ENCODE results near the gene NTF3.

The NTF3 gene

DNA sequence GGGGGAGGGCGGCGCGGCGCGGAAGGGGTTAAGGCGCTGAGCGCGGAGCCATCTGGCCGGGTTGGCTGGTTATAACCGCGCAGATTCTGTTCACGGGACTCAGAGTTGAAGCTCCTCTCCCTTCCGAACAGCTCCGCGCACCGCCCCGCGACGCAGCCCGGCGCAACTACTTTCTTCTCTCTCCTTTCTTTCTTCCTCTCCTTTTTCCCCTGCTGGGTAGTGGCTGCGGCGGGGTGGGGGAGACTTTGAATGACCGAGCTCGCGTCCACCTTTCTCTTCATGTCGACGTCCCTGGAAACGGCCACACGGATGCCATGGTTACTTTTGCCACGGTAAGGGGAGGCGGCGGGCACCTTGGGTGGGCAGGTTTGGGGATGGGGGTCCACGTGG lies at the start of gene NTF3:
Gene NTF3 (plus strand): TSS at position 98 of the 390 bp plus-strand sequence. CDS start 217 bp downstream, at position 315.
- no peak for FAIRE-seq

DNA sequence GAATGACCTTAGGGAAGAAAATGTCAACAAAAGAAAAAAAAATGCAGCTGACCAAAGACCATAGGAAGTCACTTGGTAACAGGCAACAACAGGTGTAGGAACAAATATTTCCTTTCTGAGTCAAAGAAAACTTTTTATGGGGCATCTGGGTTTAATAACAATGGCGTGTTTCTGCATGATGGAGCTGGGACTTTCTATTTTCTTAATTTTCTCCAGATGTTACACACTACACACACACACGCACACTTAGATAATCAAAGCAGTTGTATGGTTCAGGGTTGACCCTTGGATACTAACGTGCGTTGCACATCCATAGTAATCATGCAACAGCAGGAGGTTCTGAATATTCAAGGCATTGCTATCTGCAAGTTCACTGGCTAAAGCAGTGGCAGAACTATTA lies 47.9 kb upstream of the NTF3 start:
- FAIRE-seq = no peak

DNA sequence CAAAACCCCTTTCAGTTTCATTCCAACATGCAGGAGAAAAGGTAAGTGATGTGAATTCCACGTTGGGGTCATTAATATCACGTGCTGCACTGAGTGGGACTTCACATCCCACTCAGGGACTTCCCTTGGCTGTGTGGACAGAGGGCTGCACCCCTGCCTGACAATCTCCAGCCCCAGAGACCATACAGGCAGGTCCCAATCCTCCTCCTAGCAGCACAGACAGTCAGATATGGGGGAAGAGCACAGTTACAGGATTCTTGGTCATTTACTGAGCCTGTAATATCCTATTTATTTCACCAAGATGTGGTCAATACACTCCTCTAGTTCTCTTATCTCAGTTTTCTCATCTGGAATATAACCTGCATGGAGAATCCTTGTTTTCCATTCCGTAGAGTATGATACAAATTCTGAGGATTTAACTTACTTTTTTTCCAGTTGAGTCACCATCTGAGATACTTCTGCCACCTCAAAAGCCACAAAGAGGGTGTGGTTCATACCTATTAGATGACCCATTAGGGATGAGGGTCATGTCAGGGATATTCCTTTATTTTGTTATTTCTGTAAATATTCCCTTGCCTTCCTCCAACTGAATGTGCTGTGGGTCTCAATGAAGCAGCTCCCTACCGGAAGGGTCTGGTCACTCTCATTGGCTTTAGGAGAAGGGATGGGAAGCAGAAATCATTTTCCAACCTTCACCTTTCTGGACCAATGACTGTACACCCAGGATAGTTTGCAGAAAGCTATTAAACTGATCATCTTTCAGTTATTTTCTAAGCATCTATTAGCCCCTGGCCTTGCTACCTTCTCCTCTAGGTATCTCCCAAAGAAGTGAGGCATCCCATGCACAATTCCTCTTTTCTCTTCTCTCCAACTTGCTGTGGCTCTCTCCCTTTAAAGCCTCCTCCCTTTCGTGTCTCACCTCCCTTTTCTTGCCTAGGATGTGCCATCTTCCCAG lies 43.0 kb upstream of the NTF3 start:
- no peak for FAIRE-seq

DNA sequence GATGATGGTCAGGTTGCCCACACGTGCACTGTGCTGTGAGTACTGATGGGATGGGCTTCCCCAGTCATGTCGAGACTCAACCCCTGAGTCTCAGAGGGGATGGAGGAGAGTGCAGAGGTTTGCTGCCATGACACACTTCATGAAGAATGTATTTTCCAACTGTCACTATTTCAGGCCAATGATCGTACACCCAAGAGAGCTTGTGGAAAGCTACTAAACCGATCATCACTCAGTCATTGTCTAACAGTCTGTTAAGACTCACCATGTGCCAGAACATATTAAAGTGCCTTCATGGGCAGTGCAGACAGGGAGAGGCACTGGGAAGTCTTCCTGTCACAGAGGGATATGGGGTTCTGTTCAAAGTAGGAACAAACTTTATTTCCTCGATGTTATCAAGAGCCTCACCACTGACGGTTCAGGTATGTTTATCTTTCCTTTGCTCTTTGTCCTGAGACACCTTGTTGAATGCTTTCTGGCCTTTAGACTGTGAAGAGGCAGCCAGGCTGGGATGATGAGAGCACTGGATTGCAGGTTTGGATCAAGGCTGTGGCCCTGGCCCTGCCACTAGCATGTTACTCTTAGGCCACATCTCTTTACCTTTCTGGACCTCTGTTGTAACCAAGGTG lies 41.6 kb upstream of the NTF3 start:
- FAIRE-seq = no peak

DNA sequence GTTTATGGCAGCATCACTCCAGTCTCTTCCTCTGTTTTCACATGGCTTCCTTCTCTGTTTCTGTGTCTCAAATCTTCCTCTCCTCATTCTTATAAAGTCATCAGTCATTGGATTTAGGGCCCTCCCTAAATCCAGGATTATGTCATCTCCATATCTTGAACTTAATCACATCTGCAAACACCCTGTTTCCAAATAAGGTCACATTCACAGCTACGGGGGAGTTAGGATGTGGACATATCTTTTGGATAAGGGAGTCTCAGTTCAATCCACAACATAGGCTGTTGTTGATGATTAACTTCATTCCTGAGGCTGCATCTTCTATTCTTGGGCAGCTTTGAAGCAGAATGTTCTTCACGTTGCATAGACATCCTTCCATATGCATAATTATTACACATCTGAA lies 40.3 kb upstream of the NTF3 start:
- FAIRE-seq = no peak

DNA sequence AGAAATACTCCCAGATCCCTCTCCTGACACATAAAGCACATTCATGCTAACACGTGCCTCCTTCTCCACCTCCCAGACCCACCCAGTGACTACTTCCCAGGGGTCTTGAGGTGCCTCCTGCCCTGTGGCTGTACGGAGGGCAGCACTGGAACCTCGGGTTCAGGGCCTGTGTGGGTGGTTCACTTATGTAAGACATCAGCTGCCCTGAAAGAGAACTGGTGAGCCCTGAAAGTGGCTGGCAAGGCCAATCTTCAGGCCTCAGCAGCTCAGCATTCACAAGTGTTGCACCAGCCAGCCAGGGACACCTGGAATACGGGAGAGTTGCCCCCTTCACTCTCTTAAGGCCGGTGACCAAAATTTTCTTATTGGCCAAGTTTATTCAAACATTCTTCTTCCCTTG lies 38.9 kb upstream of the NTF3 start:
- FAIRE-seq = no peak

DNA sequence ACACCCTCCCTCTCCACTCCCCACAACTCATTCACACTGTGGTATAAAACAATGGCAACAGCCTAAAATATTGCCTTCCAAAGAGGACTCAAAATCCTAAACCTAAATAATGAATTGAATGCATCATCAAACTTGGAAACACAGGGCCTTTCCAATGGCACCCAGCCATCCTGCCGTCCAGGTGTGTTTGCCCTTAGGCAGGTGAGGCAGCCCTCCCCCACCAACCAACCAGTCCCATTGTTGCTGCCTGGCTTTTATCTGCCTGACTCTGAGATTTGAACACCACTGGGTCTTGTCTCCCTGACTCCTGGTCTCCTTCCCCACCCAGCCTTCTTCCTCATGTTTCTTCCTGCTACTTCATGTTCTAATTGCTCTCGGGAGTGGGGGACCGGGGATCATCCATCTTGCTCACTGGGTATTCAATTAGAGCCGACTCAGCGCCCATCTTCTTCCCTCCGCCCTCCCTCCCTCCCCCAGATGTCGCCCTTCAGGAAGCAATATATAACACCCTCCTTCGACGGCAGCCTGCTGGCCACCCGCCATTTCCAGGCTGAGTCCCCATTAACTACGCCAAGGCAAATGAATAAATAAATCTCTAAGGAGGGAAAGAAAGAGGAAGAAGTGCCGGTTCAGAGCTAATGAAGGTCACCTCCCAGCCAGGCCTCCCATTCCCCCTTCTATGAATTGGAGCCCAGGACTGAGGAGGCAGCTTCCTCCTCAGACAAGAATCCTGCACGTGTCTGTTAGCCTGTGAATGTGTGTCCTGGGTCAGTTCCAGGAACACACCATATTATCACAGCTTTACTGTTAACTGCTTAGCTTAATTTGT lies 36.3 kb upstream of the NTF3 start:
- no peak for FAIRE-seq

DNA sequence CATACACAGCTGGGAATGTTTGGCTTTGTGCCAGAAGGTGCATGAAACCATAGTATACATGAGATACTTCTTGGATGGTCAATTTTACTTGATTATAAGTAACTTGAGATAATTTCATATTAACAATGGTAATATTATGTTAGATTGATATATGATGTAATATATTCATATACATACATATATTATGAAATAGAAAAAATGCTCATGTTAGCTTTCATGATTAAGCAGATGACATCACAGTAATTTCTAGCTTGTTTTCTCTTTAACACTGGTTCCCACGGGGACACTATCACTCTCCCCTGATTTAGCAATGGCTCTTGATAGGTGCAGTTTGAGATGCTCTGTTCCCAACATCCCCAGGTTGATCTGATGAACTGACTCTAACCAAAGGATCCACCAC lies 35.4 kb upstream of the NTF3 start:
- no peak for FAIRE-seq

DNA sequence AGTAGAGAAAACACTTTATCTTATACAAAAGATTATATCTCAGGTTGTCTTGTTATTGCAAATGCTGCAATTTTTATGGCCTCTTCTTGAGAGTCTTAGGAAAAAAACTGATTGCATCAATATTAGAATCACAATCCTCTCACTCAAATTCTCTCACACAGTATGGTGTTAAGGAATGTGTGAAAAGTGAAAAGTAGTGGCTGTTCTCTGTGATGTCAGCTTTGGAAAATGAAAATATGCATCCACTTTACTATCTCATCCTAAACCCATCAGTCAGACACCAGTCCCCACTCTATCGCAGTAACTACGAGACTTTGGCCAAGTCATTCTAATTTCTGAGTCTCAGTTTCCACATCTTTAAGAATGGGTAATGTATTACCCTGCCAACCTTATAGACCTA lies 32.6 kb upstream of the NTF3 start:
- no peak for FAIRE-seq

DNA sequence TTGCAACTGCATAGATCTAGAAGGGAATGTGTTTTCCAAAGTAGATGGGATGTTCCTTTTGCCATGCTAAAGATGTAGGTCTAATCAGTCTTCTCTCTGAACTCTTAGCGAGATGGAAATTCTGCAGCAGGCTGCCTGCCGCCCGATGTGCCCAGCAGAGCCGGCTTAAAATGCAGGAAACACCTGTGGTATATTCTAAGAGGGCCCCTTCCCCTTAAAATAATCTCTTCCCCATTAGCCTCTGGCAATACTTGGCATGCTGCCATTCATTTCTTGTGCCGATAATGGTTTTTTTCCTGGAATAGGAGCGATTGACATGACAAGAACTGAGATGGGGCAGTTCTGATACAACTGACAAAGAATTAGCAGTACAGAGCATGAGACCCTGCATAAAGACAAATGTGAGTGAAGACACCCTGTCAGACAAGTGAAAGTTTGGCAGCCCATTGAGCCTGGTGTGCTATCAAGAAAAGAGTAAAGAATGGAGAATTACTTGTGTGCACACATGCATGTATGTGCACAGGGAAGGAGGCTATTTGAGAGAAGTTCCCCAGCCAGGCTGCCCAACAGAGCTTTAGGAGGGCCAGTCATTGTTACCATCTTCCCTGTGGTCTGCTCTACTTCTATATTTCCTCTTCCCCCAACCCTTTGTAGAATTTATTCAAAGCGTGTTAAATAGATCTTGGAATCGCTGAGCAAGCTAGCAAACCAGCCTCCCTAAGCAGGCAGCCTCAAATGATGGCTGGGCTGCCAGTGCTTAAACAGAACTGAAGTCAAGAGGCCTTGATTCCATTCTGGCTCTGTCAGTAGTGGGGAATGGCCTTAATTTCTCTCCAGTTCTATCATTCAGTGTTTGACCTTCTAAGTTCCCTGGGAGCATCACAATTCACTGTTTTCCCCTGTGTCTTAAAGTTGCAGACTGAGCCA lies 29.6 kb upstream of the NTF3 start:
- no peak for FAIRE-seq

DNA sequence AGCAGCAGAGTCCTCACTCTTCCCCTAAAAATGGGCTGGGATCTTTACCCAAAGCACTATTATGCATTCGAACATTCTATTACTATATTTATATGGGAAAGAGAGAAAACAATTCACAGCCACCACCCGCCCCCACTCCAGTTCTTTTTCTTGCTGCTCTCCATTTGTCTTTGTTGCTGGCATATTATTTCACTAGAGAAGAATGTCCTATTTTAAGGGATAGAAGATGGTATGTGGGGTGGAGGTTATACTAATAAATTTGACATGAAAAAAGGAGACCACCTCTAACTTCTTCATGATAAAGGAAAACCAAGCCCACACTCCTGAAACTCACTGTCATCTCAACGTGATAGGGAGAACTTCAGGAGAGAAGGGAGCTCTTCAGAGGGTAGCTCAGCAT lies 28.5 kb upstream of the NTF3 start:
- FAIRE-seq = no peak

DNA sequence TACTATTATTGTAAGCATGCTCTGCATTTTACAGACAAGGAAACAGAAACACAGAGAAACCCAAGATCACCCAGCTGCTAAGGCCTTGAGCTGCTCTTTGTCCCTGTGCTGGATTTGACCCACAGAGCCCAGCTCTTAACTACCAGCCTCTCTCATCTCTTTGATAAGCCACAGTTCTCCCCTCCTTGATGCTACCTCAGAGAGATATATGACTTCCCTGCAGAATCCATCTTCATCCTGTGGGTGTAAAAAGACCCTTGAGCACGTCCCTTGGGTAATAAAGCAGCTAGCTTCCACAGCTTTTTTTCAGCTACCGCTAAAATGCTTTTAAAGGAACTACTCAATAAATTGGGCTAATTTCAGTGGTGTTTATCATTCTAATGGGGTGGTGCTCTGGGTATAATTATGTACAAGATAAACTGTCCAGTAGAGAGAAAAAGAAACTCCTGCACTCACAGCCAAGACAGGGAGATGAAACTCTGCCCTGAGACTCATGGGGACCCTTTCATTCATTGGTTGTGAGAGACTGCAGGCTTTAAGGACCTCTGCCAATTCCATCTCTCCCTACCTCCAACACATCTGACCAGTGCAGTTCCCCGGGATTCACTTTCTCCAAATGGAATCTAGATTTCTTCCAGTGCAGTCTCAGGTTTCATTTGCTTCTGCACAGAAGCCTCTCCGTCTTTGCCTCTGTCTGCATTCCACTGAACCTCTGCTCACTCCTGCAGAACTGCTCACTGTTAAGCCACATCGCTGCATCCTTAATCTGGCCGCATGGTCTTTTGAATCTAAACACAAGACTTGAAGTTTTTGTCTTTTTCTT lies 24.7 kb upstream of the NTF3 start:
- FAIRE-seq = no peak

DNA sequence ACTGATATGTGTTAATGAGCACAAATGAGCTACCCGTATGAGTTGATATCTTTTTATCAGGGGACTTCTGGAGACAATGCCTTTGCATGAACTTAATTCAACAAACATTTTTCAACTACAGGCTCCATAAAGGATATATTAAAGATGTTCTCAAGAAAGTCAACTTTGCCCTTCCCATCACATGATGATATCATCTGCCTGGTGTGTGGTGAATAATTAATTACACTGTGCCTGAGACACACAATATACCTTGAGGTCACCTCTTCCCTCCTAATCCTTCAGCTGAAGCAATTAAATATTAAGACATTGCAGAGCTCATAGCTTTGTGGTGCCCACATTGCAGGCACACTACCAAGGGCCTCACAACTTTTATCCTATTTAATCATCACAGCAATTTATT lies 22.3 kb upstream of the NTF3 start:
- no peak for FAIRE-seq

DNA sequence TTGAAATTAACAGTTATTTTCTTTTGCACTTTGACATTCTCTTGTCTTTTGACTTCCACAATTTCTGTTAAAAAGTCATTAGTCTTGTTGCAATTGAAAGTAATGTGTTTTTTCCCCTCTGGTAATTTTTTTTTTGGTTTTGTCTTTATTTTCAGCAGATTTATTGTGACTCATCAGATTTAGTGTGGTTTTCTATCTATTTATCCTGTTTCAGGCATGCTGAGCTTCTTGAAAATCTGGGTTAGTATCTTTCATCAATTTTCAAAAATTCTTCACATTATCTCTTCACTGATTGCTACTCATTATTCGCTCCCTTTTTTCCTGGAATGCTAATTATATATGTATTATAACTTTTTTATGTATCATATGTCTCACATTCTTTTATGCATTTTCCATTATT lies 15.3 kb upstream of the NTF3 start:
- FAIRE-seq = no peak

DNA sequence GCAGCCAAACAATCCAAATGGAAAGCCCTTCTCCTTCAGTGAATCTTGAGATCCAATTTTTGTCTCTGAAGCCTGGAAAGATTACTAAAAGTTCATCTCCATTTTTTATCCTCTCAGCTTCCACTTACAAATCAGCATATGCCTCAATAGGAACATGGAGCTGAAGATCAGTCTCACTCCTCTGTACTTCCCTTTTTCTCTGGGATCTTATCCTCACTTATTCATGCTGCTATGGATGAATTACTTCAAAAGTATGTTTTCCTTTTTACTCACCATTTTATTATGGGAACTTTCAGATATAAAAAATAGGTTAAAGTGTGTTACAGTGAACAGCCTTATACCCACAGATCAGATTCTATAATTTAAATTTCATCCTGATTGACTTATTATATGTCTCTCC lies 14.4 kb upstream of the NTF3 start:
- FAIRE-seq = no peak

DNA sequence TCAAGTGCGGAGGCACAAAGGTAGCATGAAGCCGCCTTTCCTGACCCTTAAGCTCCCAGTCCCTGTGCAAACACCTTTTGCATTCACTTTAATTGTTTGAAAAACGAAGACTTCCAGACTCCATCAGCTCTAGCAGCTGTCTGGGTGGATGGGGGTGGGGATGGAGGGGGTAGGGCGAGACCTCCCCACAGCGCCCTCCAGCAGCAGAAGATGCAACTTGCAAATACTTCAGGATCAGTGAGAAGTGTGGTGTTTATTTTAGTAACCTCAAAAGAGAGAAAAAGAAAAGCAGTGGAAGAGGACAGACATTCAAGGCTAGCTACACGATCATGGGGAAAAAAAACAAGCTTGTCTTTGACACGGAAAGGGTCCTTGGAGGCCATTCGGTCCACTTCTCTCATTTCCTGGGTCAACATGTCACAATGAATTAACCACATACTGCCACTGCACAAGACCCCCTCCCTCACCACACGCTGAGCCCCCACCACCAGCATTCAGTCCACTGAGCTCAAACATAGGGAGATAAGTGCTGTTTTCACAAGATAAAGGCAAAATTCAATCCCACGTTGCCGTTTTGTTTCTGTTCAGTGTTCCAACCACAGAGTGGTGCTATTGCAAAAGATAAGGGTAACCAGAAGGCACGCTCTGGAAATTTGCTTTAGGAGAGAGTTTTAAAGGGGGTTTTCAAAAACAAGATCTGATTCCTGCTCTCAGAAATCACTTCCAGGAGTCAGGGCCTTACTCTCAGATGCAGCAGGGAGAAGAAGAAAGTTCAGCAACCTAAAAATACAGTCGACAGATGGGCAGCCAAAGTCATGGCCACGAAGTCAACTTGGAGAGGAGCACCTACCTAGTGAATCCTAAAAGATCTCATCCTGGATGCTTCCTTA lies 3.3 kb upstream of the NTF3 start:
- FAIRE-seq = peak; percentile 30

DNA sequence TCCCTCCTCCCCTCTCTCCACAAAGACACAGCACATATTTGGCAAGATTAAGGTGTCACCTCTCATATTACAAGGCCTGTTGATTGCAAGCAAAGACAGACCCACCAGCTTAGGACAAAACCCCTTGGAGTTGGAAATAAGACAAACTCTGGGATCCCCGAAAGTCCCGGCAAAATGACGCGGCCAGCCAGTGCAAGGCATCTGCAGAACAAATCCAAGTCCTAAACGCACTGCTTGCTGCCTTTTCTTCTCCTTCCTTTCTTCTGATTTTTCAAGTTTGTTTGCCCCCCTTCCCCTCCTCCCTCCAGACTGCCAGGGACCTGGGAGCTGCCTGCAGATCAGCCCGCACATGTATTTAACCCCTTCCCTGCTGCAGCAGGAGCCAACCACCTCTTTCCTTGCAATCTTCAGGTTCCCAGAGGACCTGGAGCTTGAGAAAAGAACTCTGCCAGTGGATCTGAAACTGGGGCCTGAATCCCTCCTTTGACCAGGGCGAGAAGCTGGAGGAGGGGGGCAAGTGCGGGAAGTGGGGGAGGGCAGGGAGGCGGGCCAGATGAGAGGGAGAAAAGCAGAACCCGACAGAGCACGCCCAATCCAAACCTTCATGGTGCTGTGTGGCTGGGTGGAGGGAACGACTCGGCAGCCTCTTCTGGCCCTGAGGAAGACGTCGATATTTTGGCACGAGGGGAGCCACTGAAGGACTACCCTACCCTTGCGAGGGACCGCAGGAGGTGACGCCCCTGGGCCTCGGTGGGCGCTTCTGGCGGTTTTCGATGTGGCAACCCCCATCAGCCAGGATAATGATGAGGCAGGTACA lies 2.0 kb upstream of the NTF3 start:
- no peak for FAIRE-seq

DNA sequence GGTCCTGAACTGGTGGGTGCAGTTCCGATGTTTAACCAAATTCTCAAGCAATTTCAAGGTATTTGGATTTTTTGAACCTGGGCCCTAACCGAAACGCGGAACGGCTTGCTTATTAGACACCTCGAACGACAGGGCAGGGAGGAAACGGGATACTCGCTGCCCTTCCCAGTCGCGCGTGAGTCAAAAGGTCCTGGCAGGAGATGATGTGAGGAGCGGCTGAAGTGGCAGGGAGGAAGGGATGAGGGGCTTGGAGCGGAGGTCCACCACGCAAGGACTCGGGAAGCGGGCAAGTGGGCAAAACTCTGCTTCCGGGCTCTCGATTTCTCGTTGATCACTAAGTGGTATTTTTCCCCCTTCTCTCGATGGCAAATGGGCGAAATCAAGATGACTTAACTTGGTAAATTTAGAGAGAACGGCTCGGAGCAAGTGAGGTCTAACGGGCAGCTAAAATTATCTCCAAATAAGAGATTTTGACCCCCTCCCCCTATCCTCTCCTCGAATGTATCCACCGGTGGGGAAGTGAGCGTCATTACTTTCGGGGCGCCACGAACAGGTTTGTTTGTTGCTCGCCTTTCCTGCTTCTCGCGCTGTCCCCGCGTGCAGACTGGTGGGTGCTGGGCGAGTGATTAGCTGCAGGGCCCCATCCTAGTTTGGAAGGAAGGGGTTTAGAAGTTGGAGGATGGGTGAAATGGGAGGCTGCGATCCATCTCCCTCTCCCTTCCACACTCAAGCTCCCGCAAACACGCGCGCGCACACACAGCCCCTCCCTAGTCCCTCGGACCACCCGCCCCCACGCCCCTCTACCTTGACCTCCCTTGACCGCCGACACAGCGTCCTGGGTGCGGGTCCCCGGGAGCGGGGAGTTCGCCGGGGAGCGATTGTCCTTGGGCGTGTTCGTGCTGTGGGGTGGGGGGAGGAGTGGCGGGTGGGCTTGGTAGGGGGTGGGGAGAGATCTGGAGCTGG lies 986 bp upstream of the NTF3 start:
- FAIRE-seq = no peak

Measured in islet of Langerhans (tissue), 1 donor.